Mucosa of rectum (tissue), 2 donors: ENCODE data around the gene BAHCC1.
"Not testable (repeated sequence)": the region's sequence is repeated elsewhere in the genome, so short reads cannot be mapped to it uniquely, and the experiment has no call there.

Source experiments
- H3K27ac ChIP-seq, 2 donors: one replicate each; pipeline ENCODE4 v1.7.0; 2013; ENCODE audit warnings: inconsistent platforms in 2 of 2, low read depth in 2 of 2, low read length in 2 of 2
- H3K27me3 ChIP-seq, 2 donors: one replicate each; pipeline ENCODE4 v1.7.0; 2013; ENCODE audit warnings: low read length in 2 of 2; ENCODE audit not compliant: control insufficient read depth in 2 of 2, insufficient read depth in 2 of 2
- H3K36me3 ChIP-seq, 2 donors: one replicate each; pipeline ENCODE4 v1.7.0; 2013; ENCODE audit warnings: low read length in 2 of 2; ENCODE audit not compliant: control insufficient read depth in 2 of 2, insufficient read depth in 2 of 2
- H3K4me1 ChIP-seq, 2 donors: one replicate each; pipeline ENCODE4 v1.7.0; 2013; ENCODE audit warnings: low read length in 2 of 2, mild to moderate bottlenecking in 1 of 2; ENCODE audit not compliant: control insufficient read depth in 2 of 2, insufficient read depth in 2 of 2
- H3K4me3 ChIP-seq, 2 donors: one replicate each; pipeline ENCODE4 v1.7.0; 2013; ENCODE audit warnings: low read length in 2 of 2
- H3K9ac ChIP-seq, 2 donors: one replicate each; pipeline ENCODE4 v1.7.0; 2013; ENCODE audit warnings: low read length in 2 of 2, low read depth in 1 of 2, mild to moderate bottlenecking in 1 of 2
- H3K9me3 ChIP-seq, 2 donors: one replicate each; pipeline ENCODE4 v1.7.0; 2013; ENCODE audit warnings: low read length in 2 of 2; ENCODE audit not compliant: control insufficient read depth in 2 of 2
- donor health status: healthy.
- donor health status: Normal muscosa, but diverticular disease.

The BAHCC1 gene

DNA sequence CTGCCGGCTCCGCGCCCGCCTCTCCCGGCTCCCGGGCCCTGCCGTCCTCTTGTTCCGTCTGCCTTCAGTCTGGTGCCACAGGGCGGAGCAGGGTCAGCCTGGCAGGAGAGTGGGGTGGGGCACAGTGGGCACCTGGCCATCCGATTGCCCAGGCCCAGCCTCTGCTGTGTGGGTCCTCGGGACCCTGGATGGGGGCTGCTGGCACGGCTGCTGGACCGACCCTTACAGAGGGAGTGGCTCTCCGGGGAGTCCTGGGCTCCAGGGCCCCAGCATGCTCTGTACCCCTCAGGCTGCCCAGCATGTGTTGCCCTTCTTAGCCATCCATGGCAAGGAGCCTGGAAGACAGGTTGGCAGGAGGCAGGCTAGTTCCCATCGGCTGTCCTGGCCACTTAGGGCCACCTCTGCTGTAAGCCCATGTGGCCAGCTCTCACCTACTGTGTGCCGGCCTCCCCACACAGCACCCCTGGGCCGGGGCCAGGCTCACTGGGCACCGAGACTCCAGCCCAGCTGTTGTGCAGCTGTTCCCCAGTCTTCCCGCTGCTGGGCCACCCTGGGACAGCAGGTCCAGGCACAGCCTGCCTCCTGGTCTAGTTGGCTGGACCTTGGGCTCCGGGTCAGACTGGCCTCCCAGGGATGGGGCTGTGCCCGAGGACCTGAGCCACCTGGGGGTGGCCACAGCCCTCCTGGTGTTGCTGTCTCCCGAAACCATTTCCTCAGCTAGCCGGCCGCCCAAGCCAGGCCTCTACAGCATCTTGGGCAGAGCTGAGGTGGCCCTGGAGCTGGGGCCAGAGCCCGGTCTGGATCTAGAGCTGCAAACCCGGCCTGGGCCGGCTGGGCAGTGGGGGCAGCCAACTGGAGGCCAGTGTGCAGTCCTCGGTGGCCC lies 24.9 kb downstream of the BAHCC1 start:
- Histone ChIP-seq H3K4me1 (peaks cover 28 to 40% of the 10 kb centered on the region in 2 donors), H3K4me3 (peak overlapping the region; percentile 31 to 52), H3K27ac (peak overlapping the region; percentile 71 to 76), H3K36me3 (no peaks in the 10 kb centered on the region), H3K27me3 (no peaks in the 10 kb centered on the region), H3K9me3 (no peaks in the 10 kb centered on the region), H3K9ac (peak overlapping the region; percentile 24 to 61)

DNA sequence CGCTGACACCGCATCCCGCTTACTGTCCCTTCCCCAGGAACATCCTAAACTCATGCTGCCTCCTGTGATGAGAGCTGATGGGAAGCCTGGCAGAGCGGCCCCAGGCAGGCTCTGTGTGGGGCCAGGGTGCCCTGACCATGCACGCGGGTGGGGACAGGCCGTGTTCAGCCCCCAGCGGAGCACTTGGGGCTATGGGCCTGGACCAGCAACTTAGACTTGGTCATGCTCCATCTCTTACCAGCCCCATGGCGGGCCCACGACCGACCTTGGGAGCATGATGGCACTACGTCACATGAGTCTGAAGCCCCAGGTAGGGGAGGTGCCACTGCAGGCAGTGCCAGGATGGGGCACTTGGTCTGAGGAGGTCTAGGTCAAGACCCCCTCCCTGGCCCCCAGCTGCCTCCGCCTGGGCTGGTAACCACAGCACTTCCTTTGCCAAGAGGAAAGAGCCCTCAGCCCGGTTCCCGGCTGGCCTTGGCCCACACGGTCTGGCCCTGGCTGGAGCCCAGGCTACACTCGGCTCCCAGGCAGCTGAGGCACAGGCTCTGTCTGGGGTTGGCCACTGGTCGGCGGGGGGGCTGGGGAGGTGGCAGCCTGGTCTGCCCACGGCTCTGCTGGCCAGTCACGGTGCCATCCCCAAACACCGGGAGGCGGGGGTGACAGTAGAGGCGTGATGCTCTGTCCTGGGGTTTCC lies 25.7 kb downstream of the BAHCC1 start:
- Histone ChIP-seq H3K27me3 (no peaks in the 10 kb centered on the region), H3K4me1 (peaks cover 28 to 40% of the 10 kb centered on the region in 2 donors), H3K36me3 (no peaks in the 10 kb centered on the region), H3K9ac (no peak overlapping the region), H3K27ac (peak overlapping the region; percentile 71 to 76), H3K9me3 (no peaks in the 10 kb centered on the region), H3K4me3 (no peak overlapping the region)

- Histone ChIP-seq H3K4me3 (no peak overlapping the region), H3K9ac (no peak overlapping the region)
Observed at GRCh38 chr17:81422776-81423697, 27.8 kb downstream of the BAHCC1 start.

GRCh38 chr17:81423698-81424071 lies 28.4 kb downstream of the BAHCC1 start:
- peak overlapping the region in 1 of 2 donors; percentile 34 for H3K27ac ChIP-seq
- peaks cover 43 to 49% of the 10 kb centered on the region in 2 donors for H3K4me1 ChIP-seq
- no peak overlapping the region for H3K9ac ChIP-seq
- no peak overlapping the region for H3K4me3 ChIP-seq
- H3K9me3 ChIP-seq = no peaks in the 10 kb centered on the region
- H3K36me3 ChIP-seq = no peaks in the 10 kb centered on the region
- H3K27me3 ChIP-seq = no peaks in the 10 kb centered on the region

More at GRCh38 chr17:81422776-81423697, 27.8 kb downstream of the BAHCC1 start:
- H3K9me3 ChIP-seq = no peaks in the 10 kb centered on the region
- no peaks in the 10 kb centered on the region for H3K36me3 ChIP-seq
- H3K27ac ChIP-seq = peak overlapping the region; percentile 38 to 43
- H3K27me3 ChIP-seq = no peaks in the 10 kb centered on the region
- H3K4me1 ChIP-seq = peaks cover 37 to 49% of the 10 kb centered on the region in 2 donors

DNA sequence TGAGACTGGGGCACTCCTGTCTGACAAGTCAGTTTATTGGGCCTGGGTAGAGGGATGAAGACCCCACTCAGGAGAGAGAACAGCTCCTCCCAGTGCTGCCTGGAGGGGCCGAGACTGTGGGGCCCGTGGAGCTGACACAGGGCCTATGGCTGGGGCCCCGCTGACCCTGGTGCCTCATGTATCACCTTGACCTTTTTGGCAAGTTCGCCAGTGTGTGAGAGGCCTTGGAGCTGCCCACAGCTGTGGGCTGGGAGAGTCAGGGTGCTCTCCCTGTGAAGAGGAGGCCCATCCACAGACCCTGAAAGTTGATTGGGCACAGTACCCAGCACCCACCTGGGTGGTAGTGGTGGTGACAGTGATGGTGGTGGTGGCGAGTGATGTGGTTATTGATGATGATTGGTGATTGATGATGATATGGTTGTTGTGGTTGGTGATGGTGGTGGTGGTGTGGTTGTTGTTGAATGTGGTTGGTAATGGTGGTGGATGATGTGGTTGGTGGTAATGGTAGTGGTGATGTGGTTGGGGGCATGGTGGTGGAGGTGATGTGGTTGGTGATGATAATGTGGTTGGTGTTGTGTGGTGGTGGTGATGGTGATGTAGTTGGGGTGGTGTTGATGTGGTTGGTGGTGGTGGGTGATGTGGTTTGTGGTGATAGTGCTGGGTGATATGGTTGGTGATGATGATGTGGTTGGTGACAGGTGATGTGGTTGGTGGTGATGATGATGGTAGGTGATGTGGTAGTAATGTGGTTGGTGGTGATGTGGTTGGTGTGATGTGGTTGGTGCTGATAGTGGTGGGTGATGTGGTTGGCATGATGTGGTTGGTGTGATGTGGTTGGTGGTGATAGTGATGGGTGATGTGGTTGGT lies 29.1 kb downstream of the BAHCC1 start:
- no peaks in the 10 kb centered on the region for H3K27me3 ChIP-seq
- H3K9ac ChIP-seq = no peak overlapping the region

GRCh38 chr17:81425041-81425440 lies 29.8 kb downstream of the BAHCC1 start:
- H3K9me3 ChIP-seq, H3K9ac ChIP-seq, H3K27me3 ChIP-seq, H3K36me3 ChIP-seq, H3K27ac ChIP-seq, H3K4me3 ChIP-seq: not testable (repeated sequence)
- peaks cover 45 to 47% of the 10 kb centered on the region in 2 donors for H3K4me1 ChIP-seq

More for the DNA sequence above, 29.1 kb downstream of the BAHCC1 start:
- Histone ChIP-seq H3K9me3 (no peaks in the 10 kb centered on the region), H3K36me3 (no peaks in the 10 kb centered on the region), H3K4me1 (peaks cover 44 to 49% of the 10 kb centered on the region in 2 donors), H3K4me3 (no peak overlapping the region), H3K27ac (no peak overlapping the region)

DNA sequence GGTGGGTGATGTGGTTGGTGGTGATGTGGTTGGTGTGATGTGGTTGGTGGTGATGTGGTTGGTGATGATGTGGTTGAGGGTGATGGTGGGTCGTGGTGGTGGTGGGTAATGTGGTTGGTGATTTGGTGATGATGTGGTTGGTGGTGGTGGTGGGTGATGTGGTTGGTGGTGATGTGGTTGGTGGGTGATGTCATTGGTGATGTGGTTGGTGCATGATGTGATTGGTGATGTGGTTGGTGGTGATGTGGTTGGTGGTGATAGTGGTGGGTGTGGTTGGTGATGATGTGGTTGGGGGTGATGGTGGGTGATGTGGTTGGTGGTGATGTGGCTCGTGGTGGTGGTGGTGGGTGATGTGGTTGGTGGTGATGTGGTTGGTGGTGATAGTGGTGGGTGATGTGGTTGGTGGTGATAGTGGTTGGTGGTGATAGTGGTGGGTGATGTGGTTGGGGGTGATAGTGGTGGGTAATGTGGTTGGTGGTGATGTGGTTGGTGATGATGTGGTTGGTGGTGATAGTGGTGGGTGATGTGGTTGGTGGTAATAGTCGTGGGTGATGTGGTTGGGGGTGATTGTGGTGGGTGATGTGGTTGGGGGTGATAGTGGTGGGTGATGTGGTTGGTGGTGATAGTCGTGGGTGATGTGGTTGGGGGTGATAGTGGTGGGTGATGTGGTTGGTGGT lies 30.6 kb downstream of the BAHCC1 start:
- H3K9me3 ChIP-seq = not testable (repeated sequence)

DNA sequence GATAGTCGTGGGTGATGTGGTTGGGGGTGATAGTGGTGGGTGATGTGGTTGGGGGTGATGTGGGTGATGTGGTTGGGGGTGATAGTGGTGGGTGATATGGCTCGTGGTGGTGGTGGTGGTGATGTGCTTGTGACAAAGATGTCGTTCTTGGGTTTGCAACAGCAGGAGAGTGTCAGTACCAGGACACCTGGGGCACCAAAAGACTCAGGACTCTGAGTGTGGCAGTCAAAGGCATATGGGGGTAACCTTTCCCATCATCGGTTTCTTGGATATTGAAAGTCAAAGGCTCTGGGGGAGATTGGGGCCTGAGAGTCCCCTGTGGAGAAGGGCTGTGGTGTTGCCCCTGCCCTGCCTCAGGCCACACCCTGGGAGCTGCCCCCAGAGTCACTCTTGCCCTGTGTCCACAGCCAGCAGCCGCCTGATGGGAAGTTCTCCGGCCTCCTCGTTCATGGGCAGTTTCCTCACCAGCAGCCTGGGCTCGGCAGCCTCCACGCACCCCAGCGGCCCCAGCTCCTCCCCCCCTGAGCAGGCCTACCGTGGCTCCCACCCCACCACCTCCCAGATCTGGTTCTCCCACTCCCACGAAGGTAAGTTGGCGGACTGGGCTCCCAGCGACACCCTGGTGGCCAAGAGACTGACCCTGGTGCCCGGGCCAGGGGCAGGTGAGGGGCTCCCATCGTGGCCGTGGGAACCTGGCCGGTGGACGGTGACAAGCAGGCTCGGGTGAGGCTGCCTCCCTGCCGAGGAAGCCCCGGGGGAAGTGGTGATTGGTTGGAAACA lies 31.3 kb downstream of the BAHCC1 start:
- no peak overlapping the region for H3K4me3 ChIP-seq
- no peaks in the 10 kb centered on the region for H3K27me3 ChIP-seq
- H3K27ac ChIP-seq = no peak overlapping the region
- H3K4me1 ChIP-seq = peaks cover 33 to 34% of the 10 kb centered on the region in 2 donors
- no peak overlapping the region for H3K9ac ChIP-seq
- H3K36me3 ChIP-seq = no peaks in the 10 kb centered on the region
- no peaks in the 10 kb centered on the region for H3K9me3 ChIP-seq

More for the DNA sequence above, 30.6 kb downstream of the BAHCC1 start:
- not testable (repeated sequence) for H3K27me3 ChIP-seq, H3K4me3 ChIP-seq, H3K36me3 ChIP-seq, H3K27ac ChIP-seq, H3K9ac ChIP-seq
- H3K4me1 ChIP-seq = peaks cover 38 to 39% of the 10 kb centered on the region in 2 donors
